Sciatic nerve (tissue), 2 donors: Measurements from ENCODE around the gene STK17A. TPM values are rescaled to one million over a fixed set of nuclear protein-coding genes. Genes with fewer than 3 reads are reported as not detected.

ENCODE experiments used
- ATAC-seq: fragments of 200-7000 bp; cut with Tn5 transposase; one replicate; pipeline ENCODE4 v1.9.1; 2020; ENCODE audit warnings: mild to moderate bottlenecking, moderate library complexity
- DNase-seq: peaks from one replicate; pipeline ENCODE4 v3.0.0-alpha.2; 2020; ENCODE audit warnings: low spot score
- intact Hi-C: fragments of 100-400 bp; cut with DNase I; formaldehyde crosslinking; loops from one replicate; pipeline ENCODE4 v1.14.2; 2022
- total RNA-seq: library from RNA; stranded (reverse); fragmentation: NEBNext Ultra II Directional; extraction: Animal tissue kit (Norgen Biotek cat#: 25700); gene quantifications from one replicate; pipeline ENCODE4 v1.2.1, GENCODE V29; 2021
- donor health status: DM: no; HTN: no; CAD: no.
- donor health status: DM: no; HTN: no; CAD: no.

The STK17A gene
- total RNA-seq, 1 donor from 2014 or later, result 19.3 TPM

DNA sequence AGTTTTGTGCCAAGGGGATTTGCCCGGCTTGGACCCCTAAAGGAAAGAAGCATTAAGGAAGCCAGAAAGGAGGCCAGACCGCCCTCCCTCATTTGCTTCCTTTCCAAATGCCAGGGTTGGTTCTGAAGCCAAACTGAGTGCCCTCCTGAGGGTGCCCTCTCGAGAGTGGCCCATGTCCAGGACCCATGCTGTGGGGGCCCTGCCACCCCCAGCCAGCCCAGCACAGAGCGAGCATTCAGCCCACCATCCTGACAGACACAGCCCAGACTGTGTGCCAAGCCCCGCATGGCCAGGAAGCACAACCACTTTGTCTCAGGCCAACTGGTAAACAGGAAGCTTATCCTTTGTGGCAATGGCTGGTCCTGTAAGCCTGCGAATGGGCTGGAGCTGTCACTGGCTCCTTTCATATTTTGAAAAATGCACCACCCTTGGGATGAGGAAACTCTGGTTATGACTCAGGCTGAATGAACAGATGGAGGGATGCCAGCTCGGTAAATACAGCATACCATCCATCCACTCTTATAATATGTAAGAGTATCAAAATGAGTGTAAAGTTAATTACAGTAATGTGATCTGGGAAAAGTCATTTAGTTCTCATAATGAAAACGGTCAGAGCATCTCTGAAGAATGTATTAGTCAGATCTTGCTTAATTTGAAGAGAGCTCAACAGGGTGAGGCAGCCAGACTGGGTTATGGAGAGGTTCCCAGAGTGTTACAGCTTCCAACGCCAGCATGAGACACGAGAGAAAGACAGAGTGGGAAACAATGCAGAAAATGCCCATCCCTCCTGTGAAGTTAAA is 65.0 kb downstream of the STK17A start:
- intact Hi-C loops, result no loop called here
- DNase-seq, result peak; percentile 78
- peak; percentile 89 for ATAC-seq

DNA sequence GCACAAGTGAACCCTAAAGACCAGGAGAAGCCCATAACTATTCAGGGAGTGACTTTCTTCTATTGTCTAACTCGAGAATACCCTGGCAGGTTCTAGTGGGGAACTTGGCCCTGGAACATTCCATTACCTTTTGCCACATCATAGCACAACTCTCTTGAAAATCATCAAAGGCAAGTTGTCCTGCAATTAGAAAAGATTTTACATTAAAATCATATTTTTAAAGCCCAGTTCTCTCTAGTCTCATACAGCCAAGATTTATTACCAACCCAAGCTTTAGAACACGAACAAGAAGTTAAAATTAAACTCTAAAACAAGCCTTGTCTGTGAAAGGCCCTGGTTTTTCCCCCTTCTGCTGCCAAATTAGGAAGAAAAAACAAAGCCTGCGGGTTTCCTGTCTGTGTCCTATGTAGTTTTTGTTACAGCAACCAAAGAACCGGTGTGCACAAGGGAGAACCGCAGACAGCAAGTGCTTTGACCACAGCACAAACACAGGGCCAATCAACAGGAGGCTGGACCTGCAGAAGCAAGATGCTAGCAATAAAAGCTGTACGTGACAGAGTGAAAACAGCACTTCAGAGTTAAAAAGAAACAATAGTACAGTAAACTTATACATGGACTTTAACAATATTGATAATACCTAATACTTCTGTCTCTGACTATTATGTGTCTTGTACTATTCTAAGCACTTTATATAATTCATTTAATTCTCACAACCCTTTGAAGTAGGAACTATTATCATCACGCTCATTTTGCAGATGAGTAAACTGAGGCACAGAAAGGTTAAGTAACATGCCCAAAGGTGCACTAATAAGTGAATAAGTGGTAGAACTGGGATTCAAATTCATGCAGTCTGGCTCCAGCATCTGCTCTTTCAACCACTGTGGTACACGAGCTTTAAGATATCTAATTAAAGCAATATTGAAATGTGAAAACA is 65.8 kb downstream of the STK17A start:
- DNase-seq (no peak), ATAC-seq (peak; percentile 44)
- intact Hi-C loops, result no loop called here

DNA sequence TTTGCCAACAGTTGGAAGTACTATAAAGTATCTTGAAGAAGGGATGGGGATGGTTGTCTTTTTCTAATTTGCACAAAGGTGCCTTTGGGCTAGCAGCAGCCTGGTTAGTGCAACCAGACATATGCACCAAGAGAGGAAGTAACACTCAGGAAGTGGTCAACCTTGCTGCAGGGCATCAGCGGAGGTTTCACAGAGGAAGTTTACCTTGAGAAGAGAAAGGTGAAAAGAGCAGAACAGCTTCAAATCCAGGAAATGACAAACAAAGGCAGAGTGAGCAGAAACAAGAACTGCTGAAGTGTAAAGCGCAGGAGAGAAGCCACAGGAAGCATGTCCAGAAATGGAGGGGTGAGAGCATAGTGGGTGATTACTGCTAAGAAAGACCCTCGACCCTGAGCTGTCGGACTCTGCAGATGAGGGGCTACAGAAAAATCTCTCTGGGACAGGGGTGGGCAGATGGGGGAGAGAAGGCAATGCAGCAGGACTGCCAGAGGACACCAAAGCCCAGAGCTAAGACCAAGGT is 66.9 kb downstream of the STK17A start:
- DNase-seq (no peak), ATAC-seq (no peak)
- intact Hi-C loops, result no loop called here

DNA sequence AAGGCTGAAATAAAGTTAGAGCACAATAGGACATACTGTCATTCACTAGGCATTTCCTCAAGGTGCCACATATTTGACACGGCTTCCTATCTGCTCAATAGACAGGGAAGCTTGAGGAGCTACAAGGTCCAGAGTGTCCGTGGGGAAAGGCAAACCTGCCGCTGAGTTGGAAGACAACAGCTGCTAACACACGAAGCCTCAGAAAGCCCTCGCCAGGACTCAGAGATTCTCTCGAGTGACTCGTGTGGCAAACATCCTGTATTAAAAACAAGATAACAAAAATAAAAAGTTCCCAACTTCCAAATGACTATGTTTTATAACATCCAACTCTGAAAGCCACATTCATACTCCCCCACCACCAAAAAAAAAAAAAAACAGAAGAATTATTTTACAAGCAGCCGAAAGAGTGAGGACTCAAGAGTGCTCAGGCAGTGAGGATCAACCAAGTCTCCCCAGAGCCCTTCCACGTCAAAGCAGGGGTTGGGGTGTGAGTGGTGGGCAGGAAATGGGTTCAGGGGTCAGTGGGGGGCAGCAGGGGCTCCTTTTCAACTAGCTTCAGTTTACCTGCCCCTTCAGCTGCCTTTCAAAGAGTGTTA is 67.6 kb downstream of the STK17A start:
- ATAC-seq (no peak), DNase-seq (no peak)
- intact Hi-C loops, result no loop called here

DNA sequence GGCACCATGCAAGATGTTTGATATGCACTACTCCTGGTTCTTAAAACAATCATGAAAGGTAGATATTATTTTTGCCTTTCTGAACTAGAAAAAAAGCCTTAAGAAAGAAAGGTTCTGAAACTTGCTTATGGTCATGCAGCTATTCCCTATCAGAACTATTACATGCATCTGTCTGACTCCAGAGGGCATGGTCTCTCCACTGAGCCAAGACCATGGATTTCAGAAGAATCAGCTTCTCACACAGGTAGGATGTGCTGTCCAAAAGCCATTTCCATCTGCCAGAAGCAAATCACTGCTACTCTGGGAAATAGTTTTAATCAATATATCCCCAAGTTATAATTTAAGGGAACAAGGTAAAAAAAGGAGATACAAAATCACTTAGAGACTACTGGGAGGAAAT is 69.5 kb downstream of the STK17A start:
- DNase-seq (no peak), ATAC-seq (no peak)
- intact Hi-C loops, result no loop called here

DNA sequence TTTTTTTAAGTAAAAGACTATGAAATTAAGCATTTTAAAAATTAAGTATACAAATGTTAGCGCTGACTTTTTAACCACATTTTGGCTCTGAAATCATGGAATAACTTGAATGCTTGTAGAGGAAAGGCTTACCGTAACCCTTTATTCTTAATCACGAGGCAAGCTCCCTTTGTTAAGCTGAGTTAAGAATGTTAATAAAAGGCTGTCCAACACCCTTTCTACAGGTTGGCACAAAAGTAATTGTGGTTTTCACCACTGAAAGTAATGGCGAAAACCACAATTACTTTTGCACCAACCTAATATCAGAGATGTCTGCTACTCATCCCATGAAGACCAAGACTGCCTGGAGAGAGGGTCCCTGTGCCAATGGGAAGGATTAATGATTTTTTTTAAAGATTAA is 70.6 kb downstream of the STK17A start:
- ATAC-seq, result no peak
- no peak for DNase-seq
- intact Hi-C loops, result no loop called here

DNA sequence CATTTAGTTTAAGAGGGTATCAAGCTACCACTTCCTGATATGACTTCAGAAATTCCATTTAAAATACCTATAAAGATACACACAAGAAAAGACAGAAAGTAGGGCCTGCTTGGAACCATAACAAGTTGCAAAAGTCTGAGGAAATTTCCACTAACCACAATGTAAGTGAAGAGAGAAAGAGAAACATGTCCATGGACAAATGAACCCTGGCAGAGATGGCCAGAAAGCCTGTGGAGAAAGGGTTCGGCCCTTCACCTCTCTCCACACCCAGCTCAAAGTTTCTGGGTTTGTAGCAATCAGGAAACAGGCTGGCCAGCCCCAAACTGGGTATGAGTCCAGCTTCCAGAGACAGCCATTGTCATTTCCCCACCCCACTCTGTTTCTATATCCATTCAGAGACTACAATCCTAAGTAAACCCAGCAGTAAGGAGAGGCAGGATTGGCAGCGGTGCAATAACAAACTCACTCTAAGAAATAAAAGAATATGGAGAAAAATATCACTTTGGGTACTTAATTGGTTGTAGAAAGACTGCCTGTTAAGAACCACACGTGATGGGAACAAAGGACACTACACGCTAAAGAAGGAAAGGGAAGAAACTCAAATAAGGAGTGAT is 71.1 kb downstream of the STK17A start:
- DNase-seq (no peak), ATAC-seq (peak; percentile 50)
- intact Hi-C loops, result no loop called here

DNA sequence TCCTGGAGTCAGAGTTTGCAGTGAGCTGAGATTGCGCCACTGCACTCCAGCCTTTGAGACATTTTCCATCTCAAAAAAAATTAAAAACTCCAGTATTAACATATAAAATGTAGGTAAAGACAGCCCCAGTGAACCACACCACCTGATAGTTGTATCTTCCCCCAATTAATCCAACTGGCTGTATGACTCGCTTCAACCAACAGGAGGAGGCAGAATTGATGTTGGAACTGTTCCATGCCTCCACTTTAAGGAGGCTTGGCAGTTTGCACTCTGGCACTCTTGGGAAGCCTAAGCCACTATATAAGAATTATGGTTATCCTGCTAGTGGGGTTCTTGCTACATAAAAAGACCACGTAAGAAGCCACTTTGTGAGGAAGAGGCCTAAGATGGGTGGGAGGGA is 72.7 kb downstream of the STK17A start:
- DNase-seq, result no peak
- intact Hi-C loops, result no loop called here
- ATAC-seq, result no peak

DNA sequence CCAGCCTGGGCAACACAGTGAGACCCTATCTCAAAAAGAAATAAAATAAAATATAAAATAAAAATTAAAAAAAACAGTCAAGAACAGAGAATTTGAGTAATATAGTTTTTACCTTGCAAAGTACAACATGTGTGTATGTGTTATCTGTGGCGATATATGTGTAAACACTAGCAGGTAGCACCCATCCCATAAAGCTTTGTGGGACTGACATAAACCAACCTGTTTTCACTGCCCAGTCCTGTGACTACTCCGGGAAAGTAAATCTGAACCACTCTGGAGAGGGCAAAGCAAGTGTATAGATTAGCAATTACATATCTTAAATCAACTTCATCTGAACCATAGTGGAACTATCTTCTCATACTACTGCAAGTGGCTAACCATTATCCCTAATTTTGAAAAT is 74.1 kb downstream of the STK17A start:
- DNase-seq, result no peak
- intact Hi-C loops, result no loop called here
- no peak for ATAC-seq

DNA sequence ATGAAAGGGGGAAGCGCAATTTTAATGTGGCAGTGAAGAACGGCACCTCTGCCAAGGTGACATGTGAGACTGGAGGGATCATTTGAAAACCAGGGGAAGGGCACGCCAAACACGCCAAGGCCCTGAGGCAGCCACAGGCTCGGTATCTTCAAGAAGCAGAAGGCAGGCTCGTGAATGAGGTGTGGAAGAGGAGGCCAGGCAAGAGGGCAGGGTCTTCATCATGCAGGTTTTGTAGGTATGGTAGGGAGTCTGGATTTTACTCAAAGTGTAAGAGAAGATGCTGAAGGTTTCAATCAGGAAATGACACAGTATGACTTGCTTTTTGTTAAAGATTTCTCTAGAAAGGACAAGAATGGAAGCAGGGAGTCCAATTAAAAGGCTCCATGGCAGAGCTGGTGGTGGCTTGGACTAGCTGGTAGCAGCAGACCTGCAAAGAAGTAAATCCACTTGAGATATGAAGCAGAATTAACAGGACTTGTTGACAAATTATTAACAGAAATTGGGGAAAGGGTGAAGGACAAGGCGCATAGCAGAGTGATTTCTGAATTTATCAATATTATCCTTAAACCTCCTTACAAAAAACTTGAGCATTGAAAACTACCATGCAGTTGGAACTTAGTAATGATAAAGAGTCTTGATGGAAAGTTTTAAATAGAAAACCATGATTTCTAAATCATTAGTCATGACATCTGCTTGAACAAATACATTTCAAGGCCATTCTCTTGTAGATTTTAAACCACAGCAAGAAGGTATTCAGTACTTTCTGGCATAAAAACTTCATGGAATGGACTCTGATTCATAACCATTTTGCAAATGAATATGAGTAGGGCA is 76.0 kb downstream of the STK17A start:
- ATAC-seq (no peak), DNase-seq (no peak)
- intact Hi-C loops, result no loop called here

DNA sequence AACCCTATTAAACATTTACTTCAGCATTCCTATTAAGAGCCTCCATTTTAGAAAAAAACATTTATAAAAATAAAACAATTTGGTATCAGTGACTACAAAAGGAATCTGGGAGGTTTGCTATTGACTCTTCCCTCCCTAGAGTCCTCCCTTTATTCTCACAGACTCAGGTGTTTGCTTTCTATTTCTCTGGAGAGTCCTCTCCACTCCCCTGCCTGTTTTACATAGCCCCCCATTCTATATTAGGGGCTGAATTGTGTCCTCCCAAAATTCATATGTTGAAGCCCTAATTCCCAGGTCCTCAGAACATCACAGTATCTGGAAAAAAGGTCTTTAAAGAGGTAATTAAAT is 76.6 kb downstream of the STK17A start:
- no peak for ATAC-seq
- DNase-seq, result no peak
- intact Hi-C loops, result no loop called here

DNA sequence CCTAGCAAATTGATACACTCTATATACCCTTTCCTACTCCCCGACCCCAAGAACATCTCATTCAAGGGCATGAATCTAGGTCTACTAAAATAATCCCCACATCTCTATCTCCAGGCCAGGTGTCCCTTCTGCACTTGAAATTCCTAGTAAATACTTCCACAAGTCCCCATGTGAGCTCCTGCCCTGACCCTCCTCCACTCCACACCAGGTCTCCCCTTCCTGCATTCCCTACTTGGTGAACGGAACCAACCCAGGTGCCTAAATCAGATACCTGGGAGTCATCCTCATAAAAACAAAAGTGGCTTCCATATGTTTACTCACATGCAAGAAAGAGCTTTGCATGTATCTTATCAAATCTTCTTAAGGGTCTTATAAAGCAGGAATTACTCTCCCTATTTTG is 77.2 kb downstream of the STK17A start:
- no peak for ATAC-seq
- no peak for DNase-seq
- intact Hi-C loops, result no loop called here

DNA sequence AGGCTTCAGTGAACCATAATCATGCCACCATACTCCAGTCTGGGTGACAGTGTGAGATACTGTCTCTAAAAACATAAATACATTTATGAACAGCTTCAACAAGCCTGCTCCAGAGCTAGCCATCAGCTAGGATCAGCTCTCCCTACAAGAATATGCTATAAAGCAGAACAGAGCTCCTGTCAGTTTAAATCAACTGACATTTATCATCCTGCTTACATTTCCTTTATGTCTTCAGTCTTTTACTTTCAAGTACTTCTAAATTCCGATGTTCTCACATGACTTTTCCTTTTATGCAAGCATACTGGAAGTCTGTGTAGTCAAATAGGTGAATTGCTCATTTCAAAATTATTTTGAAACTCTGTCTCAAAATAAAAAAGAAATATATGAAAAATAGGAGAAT is 81.8 kb downstream of the STK17A start:
- intact Hi-C loops, result no loop called here

DNA sequence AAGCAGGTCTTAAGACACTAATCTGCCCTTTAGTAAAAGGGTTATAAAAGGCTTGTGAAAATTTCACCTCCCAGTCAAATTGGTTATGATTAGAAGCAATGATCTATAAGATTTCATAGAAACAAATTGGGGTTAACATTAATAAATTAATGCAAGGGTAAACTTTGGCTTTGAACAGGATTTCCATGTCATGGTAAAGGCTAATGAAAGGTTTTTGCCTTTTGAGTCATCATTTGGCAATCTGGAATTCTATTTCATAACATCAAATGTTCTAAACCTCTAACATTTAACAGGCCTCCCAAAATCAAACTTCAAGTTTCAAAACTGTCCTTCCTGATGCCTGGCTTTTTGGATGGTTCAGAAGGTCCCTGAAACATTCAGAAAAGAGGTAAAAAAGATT is 84.0 kb downstream of the STK17A start:
- intact Hi-C loops, result no loop called here
- no peak for DNase-seq
- ATAC-seq, result no peak

More for the DNA sequence above, 81.8 kb downstream of the STK17A start:
- ATAC-seq (no peak), DNase-seq (no peak)

DNA sequence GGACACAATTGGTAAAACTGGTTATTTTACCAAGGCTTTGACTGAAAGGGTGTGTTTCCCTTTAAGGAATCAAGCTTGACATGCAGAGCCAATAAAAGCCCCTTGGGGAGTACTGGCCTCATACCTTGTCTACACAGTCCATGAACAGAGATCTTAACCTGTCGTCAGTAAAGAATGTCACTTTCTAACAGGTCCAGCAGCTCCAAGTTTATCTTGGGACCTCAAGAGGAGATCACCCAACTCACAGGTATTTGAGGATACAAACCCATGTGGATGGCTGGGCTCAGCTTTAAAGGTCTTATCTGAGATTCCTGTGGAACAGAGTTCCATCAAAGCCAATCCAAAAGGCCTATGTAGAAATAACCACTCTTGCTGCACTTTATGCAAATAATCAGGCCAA is 85.1 kb downstream of the STK17A start:
- no peak for DNase-seq
- no peak for ATAC-seq
- intact Hi-C loops, result no loop called here

DNA sequence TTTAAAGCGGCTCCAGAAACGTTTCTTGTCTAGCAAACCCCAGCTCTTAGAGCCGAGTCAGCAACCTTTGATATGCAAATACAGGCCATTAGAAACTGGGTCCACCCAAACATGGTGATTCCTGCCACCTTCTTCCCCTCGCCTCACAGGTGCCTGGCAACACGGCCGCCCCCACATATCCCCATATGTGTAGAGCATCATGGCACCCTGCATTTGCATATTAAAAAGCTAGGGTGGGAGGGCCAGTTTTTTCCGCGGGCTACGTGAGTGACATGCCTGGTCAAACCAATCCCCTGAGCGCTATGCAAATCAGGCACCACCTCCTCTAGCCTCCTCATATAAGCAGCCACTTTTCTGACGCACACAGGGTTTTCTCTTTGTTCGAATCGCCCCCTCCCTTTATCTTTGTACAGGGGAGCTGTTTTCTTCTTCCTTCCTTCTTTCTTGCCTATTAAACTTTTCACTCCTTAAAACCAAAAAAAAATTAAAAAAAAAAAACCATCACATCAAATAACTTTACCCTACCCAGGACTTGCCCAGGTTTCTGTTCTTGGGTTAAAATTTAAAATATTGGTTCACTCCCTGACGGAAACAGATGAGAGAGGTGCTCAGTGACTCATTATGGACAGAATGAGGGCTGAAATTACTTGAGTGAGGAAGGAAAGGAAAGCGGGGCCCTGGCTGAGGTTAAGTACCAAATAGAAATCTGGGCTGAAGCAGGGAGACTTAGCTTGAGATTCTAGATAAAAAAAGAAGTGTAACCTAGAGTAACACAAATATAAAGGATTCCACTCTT is 86.6 kb downstream of the STK17A start:
- intact Hi-C loops, result no loop called here

DNA sequence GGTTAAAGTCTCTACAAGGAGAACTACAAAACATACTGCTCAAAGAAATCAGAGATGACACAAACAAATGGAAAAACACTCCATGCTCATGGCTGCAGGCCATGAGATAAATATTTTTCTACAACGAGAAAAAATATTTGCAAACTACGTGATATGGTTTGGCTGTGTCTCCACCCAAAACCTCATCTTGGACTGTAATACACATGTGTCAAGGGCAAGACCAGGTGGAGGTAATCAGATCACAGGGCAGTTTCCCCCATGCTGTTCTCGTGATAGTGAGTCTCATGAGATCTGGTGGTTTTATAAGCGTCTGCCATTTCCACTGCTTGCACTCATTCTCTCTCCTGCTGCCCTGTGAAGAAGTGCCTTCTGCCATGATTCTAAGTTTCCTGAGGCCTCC is 88.6 kb downstream of the STK17A start:
- ATAC-seq, result peak; percentile 66
- no peak for DNase-seq
- intact Hi-C loops, result no loop called here

More for the DNA sequence above, 86.6 kb downstream of the STK17A start:
- DNase-seq (no peak), ATAC-seq (no peak)
